IMR-90 (cell line): ENCODE measurements around the gene CABP2.
"Not testable (repeated sequence)": the region's sequence is repeated elsewhere in the genome, so short reads cannot be mapped to it uniquely, and the experiment has no call there.

Experiments
- CEBPB ChIP-seq: IDR thresholded peaks from 2 replicates; pipeline ENCODE4 v1.6.1; 2012; ENCODE audit warnings: low read depth, low read length, improper control_type of control experiment
- CHD1 ChIP-seq: IDR thresholded peaks from 2 replicates; pipeline ENCODE4 v1.6.1; 2012; ENCODE audit warnings: low read depth, low read length, improper control_type of control experiment
- CTCF ChIP-seq: conservative IDR thresholded peaks from 2 replicates; pipeline ENCODE4 v1.5.1; 2012; ENCODE audit warnings: mild to moderate bottlenecking, low read depth, low read length, improper control_type of control experiment
- FOS ChIP-seq: fragments of 150-350 bp; IDR thresholded peaks from 2 replicates; pipeline ENCODE4 v1.6.1; 2016; ENCODE audit warnings: low read depth, low read length
- MAFK ChIP-seq: IDR thresholded peaks from 2 replicates; pipeline ENCODE4 v1.6.1; 2012; ENCODE audit warnings: low read depth, low read length, improper control_type of control experiment
- MAZ ChIP-seq: IDR thresholded peaks from 2 replicates; pipeline ENCODE4 v1.6.1; 2012; ENCODE audit warnings: low read depth, mild to moderate bottlenecking, low read length, improper control_type of control experiment, moderate library complexity, borderline replicate concordance
- MXI1 ChIP-seq: IDR thresholded peaks from 2 replicates; pipeline ENCODE4 v1.6.1; 2012; ENCODE audit warnings: low read depth, mild to moderate bottlenecking, low read length, moderate library complexity, borderline replicate concordance
- POLR2A ChIP-seq: IDR thresholded peaks from 2 replicates; pipeline ENCODE4 v1.6.1; 2012; ENCODE audit warnings: mild to moderate bottlenecking, low read depth, low read length
- RAD21 ChIP-seq: IDR thresholded peaks from 2 replicates; pipeline ENCODE4 v1.6.1; 2012; ENCODE audit warnings: low read length, improper control_type of control experiment
- RFX5 ChIP-seq: IDR thresholded peaks from 2 replicates; pipeline ENCODE4 v1.8.0; 2012; ENCODE audit warnings: low read depth, mild to moderate bottlenecking, low read length, moderate library complexity

DNA sequence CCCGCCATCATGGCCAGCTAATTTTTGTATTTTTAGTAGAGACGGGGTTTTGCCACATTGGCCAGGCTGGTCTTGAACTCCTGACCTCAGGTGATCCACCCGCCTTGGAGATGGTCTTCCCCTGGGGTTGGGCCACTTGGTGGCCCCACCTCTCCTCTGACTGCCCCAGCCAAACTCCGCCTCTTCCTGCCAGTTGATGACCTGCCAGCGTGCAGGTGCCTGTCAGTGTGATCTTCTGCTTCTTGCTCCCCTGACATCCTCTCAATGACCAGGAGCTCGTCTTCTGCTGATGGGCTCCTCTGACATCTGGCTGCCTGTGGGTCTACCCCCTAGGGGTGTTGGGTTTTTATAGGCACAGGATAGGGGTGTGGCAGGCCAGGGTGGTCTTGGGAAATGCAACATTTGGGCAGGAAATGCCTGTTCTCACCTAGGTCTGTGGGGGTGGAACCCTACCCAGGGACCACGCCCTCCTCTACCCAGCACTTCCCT lies 37.3 kb downstream of the CABP2 start:
- TF ChIP-seq FOS, CTCF, CHD1, POLR2A, RFX5, MAFK, MXI1, CEBPB, RAD21, MAZ: not testable (repeated sequence)
